Measurements from ENCODE around the gene CCDC40. TPM values are rescaled to one million over a fixed set of nuclear protein-coding genes. Genes with fewer than 3 reads are reported as not detected.

The CCDC40 gene
- total RNA-seq, 2 donors from 2014 or later, result 21.7 to 38.9 TPM

DNA sequence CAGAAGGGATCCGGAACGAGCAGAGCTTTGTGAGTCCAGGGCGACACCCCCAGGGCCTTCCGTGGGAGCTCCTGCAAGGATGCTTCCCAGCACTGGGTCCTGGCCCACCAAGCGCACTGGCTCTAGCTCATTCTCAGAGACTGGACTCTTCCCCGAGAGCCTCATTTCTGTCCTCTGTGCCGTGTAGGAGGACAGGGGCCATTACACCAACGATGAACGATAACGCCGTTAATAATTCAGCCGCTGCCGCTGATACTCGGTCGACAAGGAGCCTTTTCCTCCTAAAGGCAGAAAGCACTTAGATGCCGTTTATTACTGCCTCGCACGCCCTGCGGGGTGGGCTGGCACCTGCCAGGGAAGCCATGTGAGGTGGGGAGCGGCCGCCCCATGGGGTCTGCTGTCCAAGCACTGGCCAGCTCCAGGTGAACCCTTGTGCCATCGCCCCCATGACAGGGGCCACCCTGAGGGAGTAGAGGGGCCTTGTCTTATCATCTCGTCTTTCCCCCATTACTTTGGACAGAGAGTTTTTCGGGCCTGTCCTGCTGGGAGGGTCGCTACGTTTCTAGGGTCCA lies 34.3 kb upstream of the CCDC40 start:
- Histone ChIP-seq H3K27me3 (ENCODE audit: control insufficient read depth, insufficient read depth, low read length, poor library complexity, severe bottlenecking) (no peaks in the 10 kb centered on the region), H3K27ac (ENCODE audit: low read depth, low read length) (no peak overlapping the region), H3K9me3 (ENCODE audit: control insufficient read depth, low read length) (peaks cover 6% of the 10 kb centered on the region), H3K4me1 (ENCODE audit: control insufficient read depth, insufficient read depth, low read length) (peaks cover 9% of the 10 kb centered on the region), H3K36me3 (ENCODE audit: control insufficient read depth, insufficient read depth, low read length) (peaks cover 19% of the 10 kb centered on the region), H3K4me3 (ENCODE audit: low read length) (no peak overlapping the region), H3K9ac (ENCODE audit: extremely low read depth, low read length, poor library complexity, severe bottlenecking) (no peak overlapping the region)
- Mint-ChIP-seq H3K36me3 (ENCODE audit: low read depth) (peaks cover 49% of the 10 kb centered on the region), H3K4me1 (peaks cover 10% of the 10 kb centered on the region), H3K9me3 (peaks cover 8% of the 10 kb centered on the region), H3K27me3 (ENCODE audit: insufficient read depth) (no peaks in the 10 kb centered on the region), H3K4me3 (no peak overlapping the region), H3K27ac (no peak overlapping the region)
- TF ChIP-seq, protein P1, sequence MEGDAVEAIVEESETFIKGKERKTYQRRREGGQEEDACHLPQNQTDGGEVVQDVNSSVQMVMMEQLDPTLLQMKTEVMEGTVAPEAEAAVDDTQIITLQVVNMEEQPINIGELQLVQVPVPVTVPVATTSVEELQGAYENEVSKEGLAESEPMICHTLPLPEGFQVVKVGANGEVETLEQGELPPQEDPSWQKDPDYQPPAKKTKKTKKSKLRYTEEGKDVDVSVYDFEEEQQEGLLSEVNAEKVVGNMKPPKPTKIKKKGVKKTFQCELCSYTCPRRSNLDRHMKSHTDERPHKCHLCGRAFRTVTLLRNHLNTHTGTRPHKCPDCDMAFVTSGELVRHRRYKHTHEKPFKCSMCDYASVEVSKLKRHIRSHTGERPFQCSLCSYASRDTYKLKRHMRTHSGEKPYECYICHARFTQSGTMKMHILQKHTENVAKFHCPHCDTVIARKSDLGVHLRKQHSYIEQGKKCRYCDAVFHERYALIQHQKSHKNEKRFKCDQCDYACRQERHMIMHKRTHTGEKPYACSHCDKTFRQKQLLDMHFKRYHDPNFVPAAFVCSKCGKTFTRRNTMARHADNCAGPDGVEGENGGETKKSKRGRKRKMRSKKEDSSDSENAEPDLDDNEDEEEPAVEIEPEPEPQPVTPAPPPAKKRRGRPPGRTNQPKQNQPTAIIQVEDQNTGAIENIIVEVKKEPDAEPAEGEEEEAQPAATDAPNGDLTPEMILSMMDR (conservative IDR thresholded peaks at IDR 0.05), result no peak
- no peak for DNase-seq
- WGBS, 2 experiments (ENCODE audit: insufficient coverage in 1 of 2, insufficient read length in 1 of 2), result 94 to 98% methylated on average over 22 to 26 of the region's 26 CpGs

DNA sequence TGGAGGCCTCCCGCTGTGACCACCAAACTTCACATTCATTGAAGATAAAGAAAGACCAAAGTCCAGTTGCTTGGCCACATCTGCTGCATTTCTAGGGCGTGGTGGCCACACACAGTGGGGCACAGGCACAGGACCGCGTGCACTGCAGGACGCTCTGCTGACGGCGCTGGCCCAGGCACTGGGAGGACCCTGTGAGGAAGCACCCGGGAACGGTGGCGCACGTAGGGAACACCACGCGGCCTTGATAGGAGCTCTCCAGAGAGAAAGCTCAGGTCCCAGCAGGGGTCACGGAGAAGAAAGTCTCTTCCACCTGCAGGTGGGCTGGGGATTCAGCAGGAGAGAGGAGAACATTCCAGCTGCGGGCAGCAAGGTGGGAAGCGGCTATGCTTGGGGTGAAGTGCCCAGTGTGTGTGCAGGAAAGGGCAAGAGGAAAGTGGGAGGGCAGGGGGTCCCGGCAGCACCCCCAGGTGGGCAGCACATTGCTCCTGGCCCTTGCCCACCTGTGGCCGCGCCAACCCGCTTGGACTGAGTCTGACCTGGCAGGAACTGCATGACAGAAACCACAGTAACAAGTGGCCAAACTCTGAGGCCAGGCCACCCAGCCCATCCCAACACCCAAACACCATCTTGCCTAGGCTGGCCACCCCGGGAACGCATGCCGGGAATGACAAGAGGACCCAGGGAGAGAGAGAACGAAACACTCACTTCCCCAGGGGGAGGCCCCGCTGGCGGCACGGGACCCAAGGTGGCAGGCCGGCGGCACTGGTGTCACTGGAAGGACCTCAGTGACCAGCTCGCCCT lies 33.6 kb upstream of the CCDC40 start:
- H3K9me3 ChIP-seq (ENCODE audit: control insufficient read depth, low read length), result peaks cover 6% of the 10 kb centered on the region
- H3K9ac ChIP-seq (ENCODE audit: extremely low read depth, low read length, poor library complexity, severe bottlenecking), result no peak overlapping the region
- Mint-ChIP-seq H3K9me3 (peaks cover 8% of the 10 kb centered on the region), H3K27ac (peak overlapping the region; percentile 35), H3K4me1 (peaks cover 10% of the 10 kb centered on the region), H3K4me3 (no peak overlapping the region), H3K36me3 (ENCODE audit: low read depth) (peaks cover 51% of the 10 kb centered on the region), H3K27me3 (ENCODE audit: insufficient read depth) (no peaks in the 10 kb centered on the region)
- 87 to 92% methylated on average over 20 to 30 of the region's 30 CpGs for WGBS, 2 experiments (ENCODE audit: insufficient coverage in 1 of 2, insufficient read length in 1 of 2)
- H3K4me3 ChIP-seq (ENCODE audit: low read length), result no peak overlapping the region
- DNase-seq, result no peak
- H3K27ac ChIP-seq (ENCODE audit: low read depth, low read length), result no peak overlapping the region
- TF ChIP-seq, protein P1 (conservative IDR thresholded peaks at IDR 0.05), result peak; percentile 11
- no peaks in the 10 kb centered on the region for H3K27me3 ChIP-seq (ENCODE audit: control insufficient read depth, insufficient read depth, low read length, poor library complexity, severe bottlenecking)
- H3K4me1 ChIP-seq (ENCODE audit: control insufficient read depth, insufficient read depth, low read length), result peaks cover 9% of the 10 kb centered on the region
- H3K36me3 ChIP-seq (ENCODE audit: control insufficient read depth, insufficient read depth, low read length), result peaks cover 24% of the 10 kb centered on the region

DNA sequence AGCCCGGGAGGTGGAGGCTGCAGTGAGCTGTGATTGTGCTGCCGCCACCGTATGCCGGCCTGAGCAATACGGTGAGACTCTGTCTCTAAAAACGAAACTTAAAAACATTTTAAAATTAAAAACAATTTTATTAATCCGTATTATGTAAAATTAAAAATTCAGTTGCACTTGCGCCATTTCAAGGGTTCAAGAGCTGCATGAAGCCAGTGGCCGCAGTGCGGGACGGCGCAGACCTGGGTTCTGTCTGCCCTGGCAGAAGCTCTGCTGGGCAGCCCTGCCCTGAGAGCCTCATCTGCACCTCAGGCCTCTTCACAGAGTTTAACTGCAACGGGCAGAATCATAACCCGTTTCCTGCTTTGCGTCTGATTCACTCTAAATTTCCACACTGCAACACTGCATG lies 32.5 kb upstream of the CCDC40 start:
- TF ChIP-seq, protein P1 (conservative IDR thresholded peaks at IDR 0.05), result no peak
- Histone ChIP-seq H3K36me3 (ENCODE audit: control insufficient read depth, insufficient read depth, low read length) (peaks cover 24% of the 10 kb centered on the region), H3K9me3 (ENCODE audit: control insufficient read depth, low read length) (peaks cover 6% of the 10 kb centered on the region), H3K4me3 (ENCODE audit: low read length) (no peak overlapping the region), H3K27ac (ENCODE audit: low read depth, low read length) (no peak overlapping the region), H3K9ac (ENCODE audit: extremely low read depth, low read length, poor library complexity, severe bottlenecking) (no peak overlapping the region), H3K4me1 (ENCODE audit: control insufficient read depth, insufficient read depth, low read length) (peaks cover 9% of the 10 kb centered on the region), H3K27me3 (ENCODE audit: control insufficient read depth, insufficient read depth, low read length, poor library complexity, severe bottlenecking) (no peaks in the 10 kb centered on the region)
- no peak overlapping the region for H3K4me3 Mint-ChIP-seq
- DNase-seq, result no peak
- H3K4me1 Mint-ChIP-seq, result peaks cover 17% of the 10 kb centered on the region
- H3K27ac Mint-ChIP-seq, result peak overlapping the region; percentile 7
- H3K27me3 Mint-ChIP-seq (ENCODE audit: insufficient read depth), result no peaks in the 10 kb centered on the region
- WGBS, 2 experiments (ENCODE audit: insufficient coverage in 1 of 2, insufficient read length in 1 of 2), result 98 to 99% methylated on average over 15 of the region's 15 CpGs
- peaks cover 8% of the 10 kb centered on the region for H3K9me3 Mint-ChIP-seq
- peaks cover 46% of the 10 kb centered on the region for H3K36me3 Mint-ChIP-seq (ENCODE audit: low read depth)

Data from endodermal cell (in vitro differentiated cells).